Smooth muscle cell (in vitro differentiated cells): ENCODE results near the gene FBXO34. TPM values are rescaled to one million over a fixed set of nuclear protein-coding genes. Genes with fewer than 3 reads are reported as not detected.
"Not testable (repeated sequence)": the region's sequence is repeated elsewhere in the genome, so short reads cannot be mapped to it uniquely, and the experiment has no call there.

Source experiments
- DNase-seq: peaks from one replicate; lab custom pipeline; 2025; ENCODE audit not compliant: unreplicated experiment; lab: John Stamatoyannopoulos, UW
- H2AFZ ChIP-seq: fragments of 200-600 bp; sonication (generic); 2 replicates; pipeline ENCODE4 v1.6.0; 2016; ENCODE audit warnings: antibody characterized with exemption, low read depth, mild to moderate bottlenecking
- H3F3A ChIP-seq: fragments of 200-600 bp; sonication (generic); 2 replicates; pipeline ENCODE4 v1.6.0; 2017; ENCODE audit warnings: antibody characterized with exemption, low read depth
- H3K27ac ChIP-seq: fragments of 200-600 bp; sonication (generic); 2 replicates; pipeline ENCODE4 v1.5.1; 2016; ENCODE audit warnings: low read depth, mild to moderate bottlenecking
- H3K27me3 ChIP-seq: fragments of 200-600 bp; sonication (generic); 2 replicates; pipeline ENCODE4 v1.6.1; 2016; ENCODE audit warnings: low read depth, mild to moderate bottlenecking
- H3K36me3 ChIP-seq: fragments of 200-600 bp; sonication (generic); 2 replicates; pipeline ENCODE4 v1.5.1; 2016; ENCODE audit warnings: low read depth
- H3K4me1 ChIP-seq: fragments of 200-600 bp; sonication (generic); 2 replicates; pipeline ENCODE4 v1.5.1; 2016; ENCODE audit warnings: low read depth
- H3K4me2 ChIP-seq: fragments of 200-600 bp; sonication (generic); 2 replicates; pipeline ENCODE4 v1.6.0; 2016; ENCODE audit warnings: mild to moderate bottlenecking
- H3K4me3 ChIP-seq: fragments of 200-600 bp; sonication (generic); 2 replicates; pipeline ENCODE4 v1.5.1; 2016; ENCODE audit warnings: mild to moderate bottlenecking
- H3K79me2 ChIP-seq: fragments of 200-600 bp; sonication (generic); 2 replicates; pipeline ENCODE4 v1.6.0; 2016; ENCODE audit warnings: low read depth, mild to moderate bottlenecking
- H3K9ac ChIP-seq: fragments of 200-600 bp; sonication (generic); 2 replicates; pipeline ENCODE4 v1.6.0; 2016; ENCODE audit warnings: low read depth
- H3K9me3 ChIP-seq: fragments of 200-600 bp; sonication (generic); replicated peaks from 2 replicates; pipeline ENCODE4 v1.5.1; 2016; ENCODE audit warnings: low read depth
- H4K20me1 ChIP-seq: fragments of 200-600 bp; sonication (generic); 2 replicates; pipeline ENCODE4 v1.6.0; 2016; ENCODE audit warnings: low read depth
- WGBS: methylation state at CpG from one replicate; pipeline ENCODE4 v1.1.7; 2016; ENCODE audit warnings: low lambda C conversion rate; 5-methylcytosine and 5-hydroxymethylcytosine counted together
- polyA plus RNA-seq: library from polyadenylated mRNA; unstranded; fragments of >200 nt; fragmentation: Nextera tagmentation; extraction: Ambion mirVana; gene quantifications from 2 replicates; pipeline ENCODE4 v1.2.1, GENCODE V29; 2016
- total RNA-seq: library from RNA; depleted of rRNA; stranded (reverse); fragments of >200 nt; gene quantifications from 2 replicates; pipeline ENCODE4 v1.2.3, GENCODE V29; 2014
- TF ChIP-seq, protein P1 (sequence below): fragments of 200-600 bp; sonication (generic); IDR thresholded peaks from 2 replicates; pipeline ENCODE4 v1.5.1; 2017; ENCODE audit warnings: borderline replicate concordance, mild to moderate bottlenecking, antibody characterized with exemption; ENCODE audit not compliant: insufficient read depth, poor library complexity, severe bottlenecking

FBXO34 gene
- total and polyA plus RNA-seq, 2 experiments from 2014 or later, result 17.4 to 23.9 TPM

DNA sequence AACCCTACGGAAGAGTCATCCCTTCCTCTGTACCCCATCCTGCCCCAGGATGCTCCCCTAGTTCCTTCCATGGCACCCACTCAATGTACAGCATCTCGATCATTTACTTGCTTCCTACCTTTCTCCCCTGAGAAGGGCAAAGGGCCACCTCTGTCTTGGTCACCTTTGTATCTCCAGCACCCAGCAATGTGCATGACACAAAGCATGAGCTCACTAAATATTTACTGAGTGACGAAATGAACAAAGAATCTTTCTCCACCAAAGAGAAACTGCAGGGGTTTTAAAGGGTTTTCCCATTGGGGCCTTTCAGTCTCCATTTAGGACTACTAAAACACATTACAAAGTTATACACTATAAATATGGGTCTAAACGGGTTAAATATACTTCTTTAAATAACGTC is 109.8 kb downstream of the FBXO34 start:
- no peak overlapping the region for H3K4me2 ChIP-seq
- H3K9ac ChIP-seq, result no peak overlapping the region
- H3K36me3 ChIP-seq, result peaks cover 4% of the 10 kb centered on the region
- no peaks in the 10 kb centered on the region for H4K20me1 ChIP-seq
- H3K27me3 ChIP-seq, result no peaks in the 10 kb centered on the region
- TF ChIP-seq, protein P1, sequence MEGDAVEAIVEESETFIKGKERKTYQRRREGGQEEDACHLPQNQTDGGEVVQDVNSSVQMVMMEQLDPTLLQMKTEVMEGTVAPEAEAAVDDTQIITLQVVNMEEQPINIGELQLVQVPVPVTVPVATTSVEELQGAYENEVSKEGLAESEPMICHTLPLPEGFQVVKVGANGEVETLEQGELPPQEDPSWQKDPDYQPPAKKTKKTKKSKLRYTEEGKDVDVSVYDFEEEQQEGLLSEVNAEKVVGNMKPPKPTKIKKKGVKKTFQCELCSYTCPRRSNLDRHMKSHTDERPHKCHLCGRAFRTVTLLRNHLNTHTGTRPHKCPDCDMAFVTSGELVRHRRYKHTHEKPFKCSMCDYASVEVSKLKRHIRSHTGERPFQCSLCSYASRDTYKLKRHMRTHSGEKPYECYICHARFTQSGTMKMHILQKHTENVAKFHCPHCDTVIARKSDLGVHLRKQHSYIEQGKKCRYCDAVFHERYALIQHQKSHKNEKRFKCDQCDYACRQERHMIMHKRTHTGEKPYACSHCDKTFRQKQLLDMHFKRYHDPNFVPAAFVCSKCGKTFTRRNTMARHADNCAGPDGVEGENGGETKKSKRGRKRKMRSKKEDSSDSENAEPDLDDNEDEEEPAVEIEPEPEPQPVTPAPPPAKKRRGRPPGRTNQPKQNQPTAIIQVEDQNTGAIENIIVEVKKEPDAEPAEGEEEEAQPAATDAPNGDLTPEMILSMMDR, result no peak
- DNase-seq, result no peak
- no peak overlapping the region for H3K4me3 ChIP-seq
- no peak overlapping the region for H2AFZ ChIP-seq
- H3K79me2 ChIP-seq, result no peaks in the 10 kb centered on the region
- H3K9me3 ChIP-seq, result no peaks in the 10 kb centered on the region
- H3F3A ChIP-seq, result peaks cover 2% of the 10 kb centered on the region
- whole genome bisulfite sequencing, result 97% methylated on average over 5 of the region's 5 CpGs
- no peak overlapping the region for H3K27ac ChIP-seq
- H3K4me1 ChIP-seq, result no peaks in the 10 kb centered on the region

- no peaks in the 10 kb centered on the region for H3K9me3 ChIP-seq
- peaks cover 2% of the 10 kb centered on the region for H3F3A ChIP-seq
- TF ChIP-seq, protein P1, result no peak
- no peak overlapping the region for H3K4me2 ChIP-seq
- H3K4me1 ChIP-seq, result no peaks in the 10 kb centered on the region
- no peaks in the 10 kb centered on the region for H3K27me3 ChIP-seq
- H3K4me3 ChIP-seq, result no peak overlapping the region
- no peak overlapping the region for H2AFZ ChIP-seq
- no peak overlapping the region for H3K9ac ChIP-seq
- H3K27ac ChIP-seq, result no peak overlapping the region
- H3K36me3 ChIP-seq, result peaks cover 4% of the 10 kb centered on the region
- DNase-seq, result no peak
- no peaks in the 10 kb centered on the region for H4K20me1 ChIP-seq
- 70% methylated on average over 2 of the region's 2 CpGs for WGBS
- H3K79me2 ChIP-seq, result no peaks in the 10 kb centered on the region
Measured at GRCh38 chr14:55381561-55381960, 110.3 kb downstream of the FBXO34 start.

- Histone ChIP-seq H3K4me1 (no peaks in the 10 kb centered on the region), H4K20me1 (no peaks in the 10 kb centered on the region), H3K9ac (no peak overlapping the region), H3K4me2 (no peak overlapping the region), H3F3A (peaks cover 2% of the 10 kb centered on the region), H2AFZ (no peak overlapping the region), H3K4me3 (no peak overlapping the region), H3K27me3 (no peaks in the 10 kb centered on the region), H3K27ac (no peak overlapping the region), H3K79me2 (no peaks in the 10 kb centered on the region), H3K9me3 (no peaks in the 10 kb centered on the region), H3K36me3 (peaks cover 4% of the 10 kb centered on the region)
- 71% methylated on average over 4 of the region's 4 CpGs for WGBS
- TF ChIP-seq, protein P1, result no peak
- DNase-seq, result no peak
Measured at GRCh38 chr14:55382483-55382882, 111.3 kb downstream of the FBXO34 start.

DNA sequence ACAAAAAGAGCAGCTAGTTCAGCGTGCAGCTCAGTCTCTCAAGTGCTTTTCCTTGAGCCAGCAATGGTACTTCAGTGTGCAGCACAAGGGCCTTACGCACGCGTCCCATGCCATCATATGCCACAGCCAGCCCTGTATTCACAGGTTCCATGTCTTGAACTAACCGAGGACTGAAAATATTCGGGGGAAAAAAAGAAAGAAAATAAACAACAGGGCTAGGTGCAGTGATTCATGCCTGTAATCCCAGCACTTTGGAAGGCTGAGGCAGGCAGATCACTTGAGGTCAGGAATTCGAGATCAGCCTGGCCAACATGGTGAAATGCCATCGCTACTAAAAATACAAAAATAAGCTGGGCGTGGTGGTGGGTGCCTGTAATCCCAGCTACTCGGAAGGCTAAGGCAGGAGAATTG is 111.8 kb downstream of the FBXO34 start:
- not testable (repeated sequence) for H3K27ac ChIP-seq, H2AFZ ChIP-seq, H3K4me3 ChIP-seq, H3F3A ChIP-seq, H3K36me3 ChIP-seq, H4K20me1 ChIP-seq, DNase-seq, H3K9me3 ChIP-seq, H3K4me2 ChIP-seq, H3K79me2 ChIP-seq, H3K27me3 ChIP-seq, H3K9ac ChIP-seq, H3K4me1 ChIP-seq
- WGBS, result 73% methylated on average over 10 of the region's 10 CpGs
